ENCODE data around the gene WNT11. TPM values are rescaled to one million over a fixed set of nuclear protein-coding genes. Genes with fewer than 3 reads are reported as not detected.

WNT11 gene
- polyA plus RNA-seq, 1 donor (not counting 4 experiments of a cell fraction or from before 2014, with no cell fraction given) = not detected

- dilution Hi-C loops (cut with MboI; ENCODE audit: extremely low pct_ligation_motif_present, low sequenced_read_pairs) = no loop called here
- no peak overlapping the region for H3K4me2 ChIP-seq (ENCODE audit: control insufficient read depth, extremely low read depth, insufficient read depth, low read depth, low read length)
- TF ChIP-seq EZH2 (IDR thresholded peaks at IDR 0.05; ENCODE audit: low read length) (no peak), CTCF (optimal IDR thresholded peaks at IDR 0.05 in 1 of 3, IDR thresholded peaks at IDR 0.05 in 1 of 3, conservative IDR thresholded peaks at IDR 0.05 in 1 of 3; ENCODE audit: extremely low read depth in 1 of 3, insufficient read depth in 2 of 3, low read length in 3 of 3) (no peak)
Observed at GRCh38 chr11:76231121-76231738, 24.9 kb upstream of the WNT11 start.

DNA sequence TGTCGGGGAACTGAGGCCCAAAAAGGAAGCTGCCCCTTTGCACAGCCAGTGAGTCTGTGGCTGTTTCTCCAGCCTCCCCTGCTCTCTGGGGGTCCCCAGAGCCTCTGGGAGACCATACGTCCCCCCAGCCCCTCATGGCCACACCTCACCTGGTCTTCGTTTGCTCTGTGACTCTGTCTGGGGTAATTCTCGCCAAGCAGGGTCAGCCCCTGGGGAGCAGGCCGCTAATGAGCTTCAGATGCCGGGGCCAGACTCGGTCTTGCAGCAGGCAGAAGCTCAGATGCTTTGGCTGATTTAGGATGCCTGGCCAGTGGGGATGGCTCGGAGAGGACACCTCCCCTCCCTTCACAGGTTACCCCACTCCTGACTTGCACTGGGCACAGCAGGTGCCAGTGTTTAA, 24.1 kb upstream of the WNT11 start:
- H3K79me2 ChIP-seq (ENCODE audit: control insufficient read depth, insufficient read depth, low read length) = no peaks in the 10 kb centered on the region
- no peak for FAIRE-seq
- peaks cover 9% of the 10 kb centered on the region for H3K27me3 ChIP-seq (ENCODE audit: control insufficient read depth, extremely low read depth, insufficient read depth, low read length)

More at GRCh38 chr11:76231121-76231738, 24.9 kb upstream of the WNT11 start:
- no peaks in the 10 kb centered on the region for H3K79me2 ChIP-seq (ENCODE audit: control insufficient read depth, insufficient read depth, low read length)
- H3K27me3 ChIP-seq (ENCODE audit: control insufficient read depth, extremely low read depth, insufficient read depth, low read length) = peaks cover 9% of the 10 kb centered on the region
- H3K9me3 ChIP-seq (ENCODE audit: control insufficient read depth, low read depth, low read length) = no peaks in the 10 kb centered on the region
- no peaks in the 10 kb centered on the region for H3K9me1 ChIP-seq (ENCODE audit: control insufficient read depth, extremely low read depth, insufficient read depth, low read length)
- FAIRE-seq (no peak), DNase-seq (ENCODE audit: low read depth, low spot score) (no peak)
- H4K20me1 ChIP-seq (ENCODE audit: control insufficient read depth, extremely low read depth, insufficient read depth, low read length) = no peaks in the 10 kb centered on the region
- no peak overlapping the region for H3K27ac ChIP-seq (ENCODE audit: control insufficient read depth, insufficient read depth, low read length)
- H3K4me1 ChIP-seq (ENCODE audit: control insufficient read depth, extremely low read depth, insufficient read depth, low read length) = no peaks in the 10 kb centered on the region
- no peaks in the 10 kb centered on the region for H3K36me3 ChIP-seq (ENCODE audit: control insufficient read depth in 2 of 2, extremely low read depth in 1 of 2, insufficient read depth in 2 of 2, low read length in 2 of 2)
- no peak overlapping the region for H3K4me3 ChIP-seq (ENCODE audit: control insufficient read depth in 2 of 3, extremely low read depth in 1 of 3, insufficient read depth in 2 of 3, low read depth in 1 of 3, low read length in 3 of 3)
- no peak overlapping the region for H2AFZ ChIP-seq (ENCODE audit: control insufficient read depth, low read length)
- no peak overlapping the region for H3K9ac ChIP-seq (ENCODE audit: control insufficient read depth, extremely low read depth, insufficient read depth, low read length)

More for the DNA sequence above, 24.1 kb upstream of the WNT11 start:
- Histone ChIP-seq H3K36me3 (ENCODE audit: control insufficient read depth in 2 of 2, extremely low read depth in 1 of 2, insufficient read depth in 2 of 2, low read length in 2 of 2) (no peaks in the 10 kb centered on the region), H3K27ac (ENCODE audit: control insufficient read depth, insufficient read depth, low read length) (no peak overlapping the region), H3K9me1 (ENCODE audit: control insufficient read depth, extremely low read depth, insufficient read depth, low read length) (no peaks in the 10 kb centered on the region), H3K9ac (ENCODE audit: control insufficient read depth, extremely low read depth, insufficient read depth, low read length) (no peak overlapping the region), H3K4me2 (ENCODE audit: control insufficient read depth, extremely low read depth, insufficient read depth, low read depth, low read length) (no peak overlapping the region), H3K4me3 (ENCODE audit: control insufficient read depth in 2 of 3, extremely low read depth in 1 of 3, insufficient read depth in 2 of 3, low read depth in 1 of 3, low read length in 3 of 3) (no peak overlapping the region), H3K4me1 (ENCODE audit: control insufficient read depth, extremely low read depth, insufficient read depth, low read length) (no peaks in the 10 kb centered on the region), H3K9me3 (ENCODE audit: control insufficient read depth, low read depth, low read length) (no peaks in the 10 kb centered on the region), H4K20me1 (ENCODE audit: control insufficient read depth, extremely low read depth, insufficient read depth, low read length) (no peaks in the 10 kb centered on the region), H2AFZ (ENCODE audit: control insufficient read depth, low read length) (no peak overlapping the region)
- no peak for TF ChIP-seq CTCF (optimal IDR thresholded peaks at IDR 0.05 in 1 of 3, IDR thresholded peaks at IDR 0.05 in 1 of 3, conservative IDR thresholded peaks at IDR 0.05 in 1 of 3; ENCODE audit: extremely low read depth in 1 of 3, insufficient read depth in 2 of 3, low read length in 3 of 3)
- no peak for TF ChIP-seq EZH2 (IDR thresholded peaks at IDR 0.05; ENCODE audit: low read length)
- dilution Hi-C loops (cut with MboI; ENCODE audit: extremely low pct_ligation_motif_present, low sequenced_read_pairs) = no loop called here
- DNase-seq (ENCODE audit: low read depth, low spot score) = no peak

Measured in keratinocyte (primary cell).